ENCODE results near the gene ZRANB1.

- TF ChIP-seq, protein P1, sequence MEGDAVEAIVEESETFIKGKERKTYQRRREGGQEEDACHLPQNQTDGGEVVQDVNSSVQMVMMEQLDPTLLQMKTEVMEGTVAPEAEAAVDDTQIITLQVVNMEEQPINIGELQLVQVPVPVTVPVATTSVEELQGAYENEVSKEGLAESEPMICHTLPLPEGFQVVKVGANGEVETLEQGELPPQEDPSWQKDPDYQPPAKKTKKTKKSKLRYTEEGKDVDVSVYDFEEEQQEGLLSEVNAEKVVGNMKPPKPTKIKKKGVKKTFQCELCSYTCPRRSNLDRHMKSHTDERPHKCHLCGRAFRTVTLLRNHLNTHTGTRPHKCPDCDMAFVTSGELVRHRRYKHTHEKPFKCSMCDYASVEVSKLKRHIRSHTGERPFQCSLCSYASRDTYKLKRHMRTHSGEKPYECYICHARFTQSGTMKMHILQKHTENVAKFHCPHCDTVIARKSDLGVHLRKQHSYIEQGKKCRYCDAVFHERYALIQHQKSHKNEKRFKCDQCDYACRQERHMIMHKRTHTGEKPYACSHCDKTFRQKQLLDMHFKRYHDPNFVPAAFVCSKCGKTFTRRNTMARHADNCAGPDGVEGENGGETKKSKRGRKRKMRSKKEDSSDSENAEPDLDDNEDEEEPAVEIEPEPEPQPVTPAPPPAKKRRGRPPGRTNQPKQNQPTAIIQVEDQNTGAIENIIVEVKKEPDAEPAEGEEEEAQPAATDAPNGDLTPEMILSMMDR (IDR thresholded peaks at IDR 0.05): no peak
- no peak for TF ChIP-seq POLR2A (IDR thresholded peaks at IDR 0.05)
Observed at GRCh38 chr10:124921261-124921660, 20.7 kb upstream of the ZRANB1 start.

Data from uterus (tissue), 2 donors.